HepG2 (cell line): ENCODE results near the gene SLC13A2. TPM values are rescaled to one million over a fixed set of nuclear protein-coding genes. Genes with fewer than 3 reads are reported as not detected.

Experiments
- ATAC-seq: fragments of 200-7000 bp; cut with Tn5 transposase; 3 replicates; pipeline ENCODE4 v1.9.1; 2020; ENCODE audit warnings: mild to moderate bottlenecking, moderate library complexity
- Bru-seq: library from RNA; stranded (reverse); fragments of 400-500 nt; gene quantifications from one replicate; lab custom pipeline; 2021; lab: Mats Ljungman, UMichigan
- BruChase-seq, 2 experiments: library from RNA; stranded (reverse); fragments of 400-500 nt; gene quantifications; one replicate each; lab custom pipeline; 2021; lab: Mats Ljungman, UMichigan
- BruUV-seq: library from RNA; stranded (reverse); fragments of 400-500 nt; replicated peaks from 2 replicates; lab custom pipeline; 2021; lab: Mats Ljungman, UMichigan
- CTCF ChIA-PET: fragments of 300-600 bp; formaldehyde crosslinking; extraction: SDS; loops from one replicate; lab custom pipeline; 2021; ENCODE audit warnings: low total read pairs, inconsistent platforms, low intra/inter-chr PET ratio; lab: Yijun Ruan, JAX
- POLR2A ChIA-PET: fragments of 350-600 bp; sonication (Branson Sonifier 250); formaldehyde crosslinking; loops from one replicate; lab custom pipeline; 2020; ENCODE audit warnings: antibody characterized with exemption, inconsistent platforms; lab: Yijun Ruan, JAX
- DNase-seq: peaks from one replicate; pipeline ENCODE4 v3.0.0-alpha.2; 2015; ENCODE audit warnings: low spot score
- FAIRE-seq: peaks from 3 replicates; lab custom pipeline; 2011; peaks lifted over from hg19 to GRCh38; lab: Jason Lieb, UNC
- H2AFZ ChIP-seq: one replicate; pipeline ENCODE4 v1.6.1; 2011; ENCODE audit warnings: low read length, inconsistent platforms
- H3K27ac ChIP-seq: fragments of 300-600 bp; 3 replicates; pipeline ENCODE4 v1.8.0; 2011; ENCODE audit warnings: mixed run types, mild to moderate bottlenecking, mixed read lengths, low read length, inconsistent platforms; ENCODE audit not compliant: insufficient read depth; ENCODE audit errors: extremely low read length
- H3K27me3 ChIP-seq, 2 experiments: fragments of 200-600 bp in 1 of 2; 2 replicates in 1 of 2; 3 replicates in 1 of 2; pipeline versions ENCODE4 v1.6.0 to v1.8.0; 2011; ENCODE audit warnings: low read length in 2 of 2, mild to moderate bottlenecking in 2 of 2, moderate library complexity in 2 of 2, inconsistent platforms in 1 of 2; ENCODE audit not compliant: insufficient read depth in 2 of 2, control insufficient read depth in 1 of 2
- H3K36me3 ChIP-seq, 2 experiments: fragments of 200-600 bp in 1 of 2; replicated peaks in 1 of 2; 2 replicates in 1 of 2; 3 replicates in 1 of 2; pipeline versions ENCODE4 v1.5.1 to v1.8.0; 2011; ENCODE audit warnings: low read length in 2 of 2, inconsistent platforms in 1 of 2; ENCODE audit not compliant: insufficient read depth in 2 of 2, control insufficient read depth in 1 of 2
- H3K4me1 ChIP-seq: 2 replicates; pipeline ENCODE4 v1.5.1; 2012; ENCODE audit warnings: low read length, inconsistent platforms; ENCODE audit not compliant: insufficient read depth
- H3K4me2 ChIP-seq: 2 replicates; pipeline ENCODE4 v1.6.0; 2011; ENCODE audit warnings: low read depth, low read length, inconsistent platforms
- H3K4me3 ChIP-seq, 3 experiments: fragments of 200-600 bp in 1 of 3; sonication (generic), shearing (Covaris generic) in 1 of 3; replicated peaks in 1 of 3; 2 replicates each; pipeline ENCODE4 v1.5.1; 2011 to 2016; ENCODE audit warnings: low read length in 3 of 3, inconsistent platforms in 2 of 3, low read depth in 2 of 3, mild to moderate bottlenecking in 2 of 3, control low read depth in 1 of 3, mixed read lengths in 1 of 3; ENCODE audit not compliant: insufficient read depth in 1 of 3
- H3K79me2 ChIP-seq: one replicate; pipeline ENCODE4 v1.6.1; 2011; ENCODE audit warnings: low read length, inconsistent platforms; ENCODE audit not compliant: insufficient read depth
- H3K9ac ChIP-seq: 2 replicates; pipeline ENCODE4 v1.6.0; 2011; ENCODE audit warnings: mild to moderate bottlenecking, low read depth, low read length, inconsistent platforms; ENCODE audit not compliant: insufficient read depth
- H3K9me3 ChIP-seq: 2 replicates; pipeline ENCODE4 v1.5.1; 2012; ENCODE audit warnings: mild to moderate bottlenecking, low read length
- H4K20me1 ChIP-seq: 2 replicates; pipeline ENCODE4 v1.6.0; 2011; ENCODE audit warnings: inconsistent platforms, mild to moderate bottlenecking, low read length, moderate library complexity; ENCODE audit not compliant: insufficient read depth
- SOX5 ChIP-seq: IDR thresholded peaks from 2 replicates; pipeline ENCODE4 v1.6.1; 2016; ENCODE audit warnings: borderline replicate concordance
- ZNF7 ChIP-seq: IDR thresholded peaks from 2 replicates; pipeline ENCODE4 v1.6.1; 2016; ENCODE audit warnings: missing biosample characterization, missing genetic modification reagents
- WGBS: methylation state at CpG from one replicate; pipeline ENCODE4 v1.1.6; 2017; ENCODE audit warnings: low lambda C conversion rate; 5-methylcytosine and 5-hydroxymethylcytosine counted together
- in situ Hi-C: cut with HindIII; loops from 2 replicates; pipeline ENCODE4 v1.10.0; 2017; ENCODE audit warnings: low pct_unique_long_range_greater_than_20kb; ENCODE audit not compliant: extremely low pct_ligation_motif_present
- intact Hi-C: fragments of 100-400 bp; cut with micrococcal nuclease; formaldehyde crosslinking; loops from one replicate; pipeline ENCODE4 v1.10.0; 2022; ENCODE audit not compliant: unreplicated experiment
- long read RNA-seq, 2 experiments: library from RNA in 1 of 2; library from polyadenylated mRNA in 1 of 2; stranded (forward) in 1 of 2; unstranded in 1 of 2; transcript quantifications; one replicate each; pipeline ENCODE4 v2.0.0, GENCODE V29; 2019 to 2022
- polyA minus RNA-seq, 3 experiments: library from RNA; depleted of rRNA, polyadenylated mRNA; stranded (reverse); fragments of >200 nt; gene quantifications; 2 replicates each; pipeline ENCODE4 v1.2.3, GENCODE V29; 2011; ENCODE audit warnings: low replicate concordance in 1 of 3
- polyA plus RNA-seq, 8 experiments: library from polyadenylated mRNA; depleted of rRNA in 3 of 8; stranded (reverse) in 7 of 8; unstranded in 1 of 8; fragments of >200 nt; fragmentation: Illumina TruSeq in 4 of 8; extraction: Trizol in 4 of 8; gene quantifications; 2 replicates each; pipeline versions ENCODE4 v1.2.1 to v1.2.3, GENCODE V29; 2011 to 2016; ENCODE audit warnings: low read depth in 4 of 8, missing spikeins in 1 of 8, mixed read lengths in 1 of 8; ENCODE audit not compliant: insufficient read depth in 1 of 8
- total RNA-seq, 5 experiments: library from RNA; depleted of rRNA; stranded (reverse); fragments of >200 nt; fragmentation: Illumina TruSeq; extraction: Trizol; gene quantifications; 2 replicates each; pipeline ENCODE4 v1.2.3, GENCODE V29; 2016; ENCODE audit warnings: low read depth in 1 of 5
- TF ChIP-seq, protein P1 (sequence below): sonication (generic); formaldehyde crosslinking; IDR thresholded peaks from 2 replicates; pipeline ENCODE4 v1.5.0; 2020; ENCODE audit warnings: mild to moderate bottlenecking, missing genetic modification reagents, moderate library complexity

The SLC13A2 gene, protein sequence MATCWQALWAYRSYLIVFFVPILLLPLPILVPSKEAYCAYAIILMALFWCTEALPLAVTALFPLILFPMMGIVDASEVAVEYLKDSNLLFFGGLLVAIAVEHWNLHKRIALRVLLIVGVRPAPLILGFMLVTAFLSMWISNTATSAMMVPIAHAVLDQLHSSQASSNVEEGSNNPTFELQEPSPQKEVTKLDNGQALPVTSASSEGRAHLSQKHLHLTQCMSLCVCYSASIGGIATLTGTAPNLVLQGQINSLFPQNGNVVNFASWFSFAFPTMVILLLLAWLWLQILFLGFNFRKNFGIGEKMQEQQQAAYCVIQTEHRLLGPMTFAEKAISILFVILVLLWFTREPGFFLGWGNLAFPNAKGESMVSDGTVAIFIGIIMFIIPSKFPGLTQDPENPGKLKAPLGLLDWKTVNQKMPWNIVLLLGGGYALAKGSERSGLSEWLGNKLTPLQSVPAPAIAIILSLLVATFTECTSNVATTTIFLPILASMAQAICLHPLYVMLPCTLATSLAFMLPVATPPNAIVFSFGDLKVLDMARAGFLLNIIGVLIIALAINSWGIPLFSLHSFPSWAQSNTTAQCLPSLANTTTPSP
- total RNA-seq (2016; rRNA removed; fragmentation: Illumina TruSeq; extraction: Trizol) (not detected in 2 replicates), polyA plus RNA-seq (2011; rRNA removed) (0.07 TPM in 1 of 2 replicates, not detected in the other), polyA minus RNA-seq (2011; rRNA and poly(A)+ RNA removed; ENCODE audit: low replicate concordance) (not detected in 2 replicates), Bru-seq, nascent RNA (percentile 5 among the genes with signal in this experiment), BruChase-seq, experiment 1, labeled RNA remaining after a 6-hour chase (not detected), BruChase-seq, experiment 2, labeled RNA remaining after a 2-hour chase (not detected)
- not detected in 2 replicates for total RNA-seq (2016; cell fraction: cytosol; rRNA removed; fragmentation: Illumina TruSeq; extraction: Trizol; ENCODE audit: low read depth)
- not detected in 2 replicates for total RNA-seq (2016; cell fraction: insoluble cytoplasmic fraction; rRNA removed; fragmentation: Illumina TruSeq; extraction: Trizol)
- not detected in 2 replicates for total RNA-seq (2016; cell fraction: membrane; rRNA removed; fragmentation: Illumina TruSeq; extraction: Trizol)
- not detected in 2 replicates for total RNA-seq (2016; cell fraction: nucleus; rRNA removed; fragmentation: Illumina TruSeq; extraction: Trizol)
- polyA plus RNA-seq (2011; cell fraction: cytosol; rRNA removed) = not detected in 2 replicates
- not detected in 2 replicates for polyA plus RNA-seq (2011; cell fraction: nucleus; rRNA removed)
- not detected in 2 replicates for polyA plus RNA-seq (2012)
- not detected in 2 replicates for polyA plus RNA-seq (2016; cell fraction: cytosol; fragmentation: Illumina TruSeq; extraction: Trizol; ENCODE audit: low read depth)
- polyA plus RNA-seq (2016; cell fraction: insoluble cytoplasmic fraction; fragmentation: Illumina TruSeq; extraction: Trizol; ENCODE audit: low read depth) = not detected in 2 replicates
- polyA plus RNA-seq (2016; cell fraction: membrane; fragmentation: Illumina TruSeq; extraction: Trizol; ENCODE audit: low read depth) = not detected in 2 replicates
- not detected in 2 replicates for polyA plus RNA-seq (2016; cell fraction: nucleus; fragmentation: Illumina TruSeq; extraction: Trizol; ENCODE audit: insufficient read depth, low read depth)
- not detected in 2 replicates for polyA minus RNA-seq (2011; cell fraction: cytosol; rRNA and poly(A)+ RNA removed)
- not detected in 2 replicates for polyA minus RNA-seq (2011; cell fraction: nucleus; rRNA and poly(A)+ RNA removed)
- long read RNA-seq, experiment 1 = 0 reads
- long read RNA-seq, experiment 2, partial matches to known transcripts = 0 of 1 reads
- long read RNA-seq, experiment 2, other reads (novel, unspliced or antisense) = 1 of 1 reads

DNA sequence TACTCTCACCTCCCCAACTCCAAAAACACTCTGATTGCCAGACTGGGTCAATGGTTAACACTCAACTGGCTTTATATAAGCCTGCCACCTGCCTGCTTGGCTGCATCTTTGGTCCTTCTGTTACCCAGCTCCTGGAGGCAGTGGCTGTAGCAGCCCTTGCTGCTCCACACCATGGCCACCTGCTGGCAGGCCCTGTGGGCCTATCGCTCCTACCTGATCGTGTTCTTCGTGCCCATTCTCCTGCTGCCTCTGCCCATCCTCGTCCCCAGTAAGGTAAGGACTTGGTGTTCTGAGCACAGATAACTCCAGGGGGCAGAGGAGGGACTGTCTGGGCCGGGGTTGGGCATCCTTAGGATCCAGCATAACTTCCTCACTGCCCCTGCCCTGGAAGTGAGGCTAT is at the start of gene SLC13A2:
TSS of gene SLC13A2 (plus strand) at position 103 of the 400 bp plus-strand sequence. CDS start at position 172, 69 bp downstream.
- peak; percentile 70 for ATAC-seq
- no peaks in the 10 kb centered on the region for H4K20me1 ChIP-seq
- CTCF ChIA-PET = no interaction called here
- no peak within 1 kb of the TSS for H3K27ac ChIP-seq
- TF ChIP-seq, protein P1, sequence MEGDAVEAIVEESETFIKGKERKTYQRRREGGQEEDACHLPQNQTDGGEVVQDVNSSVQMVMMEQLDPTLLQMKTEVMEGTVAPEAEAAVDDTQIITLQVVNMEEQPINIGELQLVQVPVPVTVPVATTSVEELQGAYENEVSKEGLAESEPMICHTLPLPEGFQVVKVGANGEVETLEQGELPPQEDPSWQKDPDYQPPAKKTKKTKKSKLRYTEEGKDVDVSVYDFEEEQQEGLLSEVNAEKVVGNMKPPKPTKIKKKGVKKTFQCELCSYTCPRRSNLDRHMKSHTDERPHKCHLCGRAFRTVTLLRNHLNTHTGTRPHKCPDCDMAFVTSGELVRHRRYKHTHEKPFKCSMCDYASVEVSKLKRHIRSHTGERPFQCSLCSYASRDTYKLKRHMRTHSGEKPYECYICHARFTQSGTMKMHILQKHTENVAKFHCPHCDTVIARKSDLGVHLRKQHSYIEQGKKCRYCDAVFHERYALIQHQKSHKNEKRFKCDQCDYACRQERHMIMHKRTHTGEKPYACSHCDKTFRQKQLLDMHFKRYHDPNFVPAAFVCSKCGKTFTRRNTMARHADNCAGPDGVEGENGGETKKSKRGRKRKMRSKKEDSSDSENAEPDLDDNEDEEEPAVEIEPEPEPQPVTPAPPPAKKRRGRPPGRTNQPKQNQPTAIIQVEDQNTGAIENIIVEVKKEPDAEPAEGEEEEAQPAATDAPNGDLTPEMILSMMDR (CRISPR knock-in tag) = peak; percentile 42
- TF ChIP-seq SOX5 (CRISPR knock-in tag) (no peak), ZNF7 (CRISPR knock-in tag) (no peak)
- no TSS peak for BruUV-seq
- FAIRE-seq = no peak
- H3K9ac ChIP-seq = no peak within 1 kb of the TSS
- no peaks in the 10 kb centered on the region for H3K36me3 ChIP-seq
- DNase-seq = no peak
- no peaks in the 10 kb centered on the region for H3K9me3 ChIP-seq
- peaks cover 0 to 15% of the 10 kb centered on the region in 2 experiments; a peak in 3 of 5 replicates for H3K27me3 ChIP-seq
- POLR2A ChIA-PET = interaction anchor here (0.6 kb wide), 1 partner anchor 95 kb away, joined by 3 read pairs; no protein-coding TSS in a partner anchor
- no peak within 1 kb of the TSS for H3K4me2 ChIP-seq
- no peaks in the 10 kb centered on the region for H3K79me2 ChIP-seq
- H3K4me3 ChIP-seq = no peak within 1 kb of the TSS; a peak in 1 of 6 replicates
- in situ Hi-C loops = no loop called here
- 31% methylated on average over 5 of the region's 5 CpGs for WGBS
- intact Hi-C loops = no loop called here
- no peak within 1 kb of the TSS for H2AFZ ChIP-seq
- H3K4me1 ChIP-seq = peaks cover 45% of the 10 kb centered on the region
